NCI-H1694 treated with DMSO at 0.1 percent for 48 hours (cell line): ENCODE results near the gene KLHL22.
A peak's percentile ranks its signal among the peaks of the same experiment; 100 is the strongest.
"Not testable (repeated sequence)": the region's sequence is repeated elsewhere in the genome, so short reads cannot be mapped to it uniquely, and the experiment has no call there.

Source experiments
- DNase-seq: peaks from one replicate; lab custom pipeline; 2025; lab: John Stamatoyannopoulos, UW

The KLHL22 gene

DNA sequence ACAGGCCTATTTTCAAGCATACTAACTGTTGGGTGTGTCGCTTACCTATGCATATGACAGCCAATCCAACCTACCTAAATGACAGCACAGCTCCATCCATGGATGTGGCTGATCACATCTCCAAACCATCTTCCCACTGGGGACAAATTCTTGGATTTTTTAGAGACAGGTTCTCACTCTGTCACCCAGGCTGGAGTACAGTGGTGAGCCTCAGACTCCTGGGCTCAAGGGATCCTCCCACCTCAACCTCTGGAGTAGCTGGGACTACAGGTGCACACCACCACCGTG, 76.0 kb downstream of the KLHL22 start:
- no peak for DNase-seq

DNA sequence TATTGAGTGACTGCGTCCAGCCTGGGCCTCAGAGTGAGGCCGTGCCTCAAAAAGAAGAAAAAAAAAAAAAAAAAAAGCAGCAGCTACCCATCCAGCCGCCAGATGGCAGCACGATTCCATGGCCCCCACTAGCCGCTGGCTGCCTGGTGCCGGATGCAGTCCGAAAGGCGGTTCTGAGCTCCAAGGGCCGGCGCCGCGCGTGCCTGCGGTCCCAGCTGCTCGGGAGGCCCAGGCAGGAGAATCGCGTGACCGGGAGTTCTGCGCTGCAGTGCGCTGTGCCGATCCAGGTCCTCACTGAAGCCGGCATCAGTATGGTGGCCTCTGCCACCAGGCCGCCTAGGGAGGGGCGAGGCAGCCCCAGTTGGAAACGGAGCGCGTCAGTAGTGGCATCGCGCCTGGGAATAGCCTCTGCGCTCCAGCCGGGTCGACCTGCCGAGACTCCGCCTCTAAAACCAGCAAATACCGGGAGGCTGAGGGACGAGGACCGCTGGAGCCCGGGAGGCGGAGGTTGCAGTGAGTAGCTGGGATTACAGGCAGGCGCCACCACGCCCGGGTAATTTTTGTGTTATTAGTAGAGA, 77.3 kb downstream of the KLHL22 start:
- peak; percentile 38 for DNase-seq

DNA sequence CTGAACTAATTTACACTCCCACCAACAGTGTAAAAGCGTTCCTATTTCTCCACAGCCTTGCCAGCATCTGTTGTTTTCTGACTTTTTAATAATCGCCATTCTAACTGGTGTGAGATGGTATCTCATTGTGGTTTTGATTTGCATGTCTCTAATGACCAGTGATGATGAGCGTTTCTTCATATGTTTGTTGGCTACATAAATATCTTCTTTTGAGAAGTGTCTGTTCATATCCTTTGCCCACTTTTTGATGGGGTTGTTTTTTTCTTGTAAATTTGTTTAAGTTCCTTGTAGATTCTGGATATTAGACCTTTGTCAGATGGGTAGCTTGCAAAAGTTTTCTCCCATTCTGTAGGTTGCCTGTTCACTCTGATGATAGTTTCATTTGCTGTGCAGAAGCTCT, 79.9 kb downstream of the KLHL22 start:
- not testable (repeated sequence) for DNase-seq

DNA sequence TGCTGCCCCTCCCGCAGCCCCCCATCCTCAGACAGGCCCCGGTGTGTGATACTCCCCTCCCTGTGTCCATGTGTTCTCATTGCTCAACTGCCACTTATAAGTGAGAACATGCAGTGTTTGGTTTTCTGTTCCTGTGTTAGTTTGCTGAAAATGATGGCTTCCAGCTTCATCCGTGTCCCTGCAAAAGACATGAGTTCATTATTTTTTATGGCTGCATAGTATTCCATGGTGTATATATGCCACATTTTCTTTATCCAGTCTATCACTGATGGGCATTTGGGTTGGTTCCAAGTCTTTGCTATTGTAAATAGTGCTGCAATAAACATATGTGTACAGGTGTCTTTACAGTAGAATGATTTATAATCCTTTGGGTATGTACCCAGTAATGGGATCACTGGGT, 80.4 kb downstream of the KLHL22 start:
- DNase-seq = not testable (repeated sequence)

DNA sequence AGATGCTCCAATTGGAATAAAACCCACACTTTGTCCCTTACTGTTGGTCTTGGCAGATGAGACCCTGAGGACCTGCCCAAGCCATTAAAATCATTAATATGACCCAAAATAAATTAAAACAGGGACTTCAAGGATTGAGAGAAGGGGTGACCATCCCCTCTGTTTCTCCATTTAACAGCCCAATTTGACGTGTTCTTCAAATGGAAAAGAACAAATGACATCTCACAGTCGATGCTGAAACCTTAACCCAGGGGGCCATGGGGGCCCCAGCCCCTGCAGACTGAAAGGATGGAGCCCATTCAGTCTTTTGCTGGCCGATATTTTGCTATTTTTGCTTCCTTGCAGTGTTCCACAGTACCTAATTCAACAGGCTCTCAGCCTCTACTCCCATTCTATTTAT, 81.1 kb downstream of the KLHL22 start:
- no peak for DNase-seq

DNA sequence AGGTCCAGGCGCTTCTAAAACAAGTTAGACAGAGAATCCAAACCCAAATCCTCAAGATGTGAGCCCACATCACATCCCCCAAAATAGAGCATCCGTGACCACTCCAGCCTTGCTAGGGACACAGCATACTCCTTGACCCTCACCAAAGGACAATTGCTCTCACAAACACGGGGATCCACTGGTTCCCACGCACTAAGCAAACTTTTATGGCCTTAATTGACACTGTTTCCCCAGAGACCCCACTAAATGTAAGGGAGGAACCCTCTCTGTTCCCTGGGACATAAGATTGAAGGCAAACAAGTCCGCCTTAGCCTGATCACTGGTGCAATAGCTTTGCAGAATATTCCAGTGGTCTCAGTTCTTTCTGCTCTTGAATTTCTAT, 81.5 kb downstream of the KLHL22 start:
- DNase-seq = no peak

DNA sequence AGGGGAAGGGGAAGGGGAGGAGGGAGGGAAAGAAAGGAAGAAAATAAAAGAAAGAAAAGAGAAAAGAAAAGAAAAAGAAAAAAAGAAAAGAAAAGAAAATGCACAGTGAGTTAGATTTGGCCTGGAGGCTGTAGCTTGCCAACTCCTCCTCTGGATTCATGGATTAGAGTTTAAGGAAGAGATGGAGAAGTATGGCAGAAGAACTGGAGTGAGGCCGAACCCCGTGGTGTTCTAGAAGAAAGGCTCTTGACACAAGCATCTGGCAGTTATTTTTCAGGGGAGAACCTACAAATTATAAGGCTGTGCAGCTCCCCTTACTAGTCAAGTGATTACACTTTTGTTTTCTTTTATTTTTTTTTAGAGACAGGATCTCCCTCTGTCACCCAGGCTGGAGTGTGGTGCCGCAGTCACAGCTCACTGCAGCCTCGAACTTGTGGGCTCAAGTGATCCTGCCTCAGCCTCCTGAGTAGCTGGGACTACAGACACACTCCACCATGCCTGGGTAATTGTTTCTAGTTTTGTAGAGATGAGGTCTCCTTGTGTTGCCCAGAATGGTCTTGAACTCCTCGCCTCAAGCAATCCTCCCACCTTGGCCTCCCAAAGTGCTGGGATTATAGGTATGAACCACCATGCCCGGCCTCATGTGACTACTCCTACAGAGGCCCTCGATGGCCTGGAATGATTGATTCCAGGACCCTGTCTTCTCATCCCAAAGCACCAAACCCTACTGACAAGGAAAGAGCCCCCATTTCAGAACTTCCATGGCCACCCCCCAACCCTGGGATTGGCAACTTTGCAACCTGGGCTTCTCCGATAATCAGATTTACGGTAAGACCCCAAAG, 82.2 kb downstream of the KLHL22 start:
- no peak for DNase-seq

DNA sequence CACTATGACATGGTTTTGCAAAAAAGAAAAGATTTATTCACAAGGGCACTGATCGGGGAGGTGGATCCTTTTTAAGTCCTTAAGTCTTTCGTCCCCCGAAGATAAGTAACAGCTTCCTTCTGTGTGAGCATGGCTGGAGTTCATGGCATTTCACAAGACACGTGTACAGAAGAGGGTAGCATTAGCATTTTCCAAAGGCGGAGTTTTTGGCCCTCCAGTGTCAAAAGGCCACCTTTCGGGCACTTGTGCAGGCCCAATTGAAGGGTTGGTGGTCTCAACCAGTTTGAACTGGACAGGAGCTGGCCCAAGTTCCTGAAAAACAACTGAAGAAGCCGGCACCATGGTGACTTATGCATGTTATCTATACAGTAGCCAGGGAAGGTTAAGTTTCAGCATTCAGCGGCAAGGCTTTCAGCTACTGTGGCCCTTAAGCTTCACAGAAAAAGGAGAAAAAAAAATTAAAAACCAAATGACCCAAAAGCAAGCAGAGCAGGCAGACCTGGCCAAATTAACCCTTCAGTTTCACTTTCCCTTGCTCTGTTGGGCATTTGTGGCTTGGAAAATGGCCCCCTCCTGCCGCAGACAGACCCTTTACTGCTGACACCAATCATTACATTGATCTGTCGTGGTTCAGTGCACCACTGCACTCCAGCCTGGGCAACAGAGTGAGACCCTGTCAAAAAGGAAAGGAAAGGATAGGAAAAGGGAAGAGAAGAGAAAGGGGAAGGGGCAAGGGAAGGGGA, 83.0 kb downstream of the KLHL22 start:
- no peak for DNase-seq

DNA sequence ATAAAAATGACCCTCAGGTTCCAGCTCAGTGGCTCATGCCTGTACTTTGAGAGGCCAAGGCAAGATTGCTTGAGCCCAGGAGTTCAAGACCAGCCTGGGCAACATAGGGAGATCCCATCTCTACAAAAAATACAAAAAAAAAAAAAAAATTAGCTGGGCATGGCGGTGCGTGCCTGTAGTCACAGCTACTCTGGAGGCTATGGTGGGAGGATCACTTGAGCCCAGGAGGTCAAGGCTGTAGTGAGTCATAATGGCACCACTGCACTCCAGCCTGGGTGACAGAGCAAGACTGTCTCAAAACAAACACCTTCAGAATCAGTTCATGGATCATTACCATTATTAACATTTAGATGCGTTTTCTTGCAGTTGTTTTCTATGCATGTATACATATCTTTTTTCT, 86.2 kb downstream of the KLHL22 start:
- not testable (repeated sequence) for DNase-seq

DNA sequence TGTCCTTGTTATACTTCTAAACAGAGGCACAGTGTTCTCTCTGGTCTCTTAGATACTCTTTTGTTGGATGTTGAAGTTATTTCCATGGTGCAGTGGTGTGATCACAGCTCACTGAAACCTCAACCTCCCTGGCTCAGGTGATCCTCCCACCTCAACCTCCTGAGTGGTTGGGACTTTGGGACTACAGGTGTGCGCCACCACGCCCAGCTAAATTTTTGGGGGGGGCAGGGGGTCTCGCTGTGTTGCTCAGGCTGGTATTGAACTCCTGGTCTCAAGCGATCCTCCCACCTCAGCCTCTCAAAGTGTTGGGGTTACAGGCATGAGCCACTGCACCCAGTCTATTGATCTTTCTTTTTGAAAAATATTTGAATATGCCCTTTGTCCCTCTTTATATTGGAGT, 86.7 kb downstream of the KLHL22 start:
- no peak for DNase-seq

DNA sequence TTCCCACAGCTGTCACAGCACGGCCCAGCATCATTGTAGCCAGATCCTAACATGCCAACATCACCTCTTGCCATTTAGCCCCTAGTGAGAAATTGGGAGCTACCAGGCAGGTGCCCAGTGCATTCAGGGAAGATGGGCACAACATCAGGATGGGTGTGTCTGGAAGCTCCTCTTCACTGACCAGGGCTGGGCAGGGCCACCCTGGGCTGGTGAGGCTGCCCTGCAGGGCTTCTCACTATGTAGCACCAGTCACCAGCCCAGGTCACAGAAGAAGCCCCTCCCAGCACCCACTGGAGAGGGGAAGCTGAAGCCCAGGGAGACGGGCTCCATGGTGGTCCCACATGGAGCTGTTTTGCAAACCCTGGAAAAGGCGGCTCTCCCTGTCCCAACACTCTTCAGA, 87.8 kb downstream of the KLHL22 start:
- no peak for DNase-seq

DNA sequence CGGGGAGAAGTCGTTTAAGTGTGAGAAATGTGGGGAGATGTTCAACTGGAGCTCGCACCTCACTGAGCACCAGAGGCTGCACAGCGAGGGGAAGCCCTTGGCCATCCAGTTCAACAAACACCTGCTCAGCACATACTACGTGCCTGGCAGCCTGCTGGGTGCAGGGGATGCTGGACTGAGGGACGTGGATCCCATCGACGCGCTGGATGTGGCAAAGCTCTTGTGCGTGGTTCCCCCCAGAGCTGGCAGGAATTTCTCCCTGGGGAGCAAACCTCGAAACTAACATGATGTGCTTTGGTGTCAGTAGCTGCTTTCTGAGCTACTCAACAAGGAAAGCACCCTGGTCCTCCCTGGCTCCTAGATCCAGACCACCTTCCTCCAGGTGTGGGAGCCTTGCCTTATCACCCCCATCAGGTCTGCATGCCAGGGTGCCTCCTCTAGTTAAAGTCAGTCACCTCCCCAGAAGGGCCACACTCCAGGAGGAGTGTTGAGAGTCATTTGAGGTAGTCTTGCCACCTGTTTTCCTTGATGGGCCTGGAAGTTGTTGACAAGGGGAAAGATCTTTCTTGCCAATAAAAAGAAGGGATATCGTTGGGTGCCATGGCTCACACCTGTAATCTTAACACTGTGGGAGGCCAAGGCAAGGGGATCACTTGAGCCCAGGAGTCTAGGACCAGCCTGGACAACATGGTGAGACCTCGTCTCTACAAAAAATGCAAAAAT, 88.7 kb downstream of the KLHL22 start:
- no peak for DNase-seq

DNA sequence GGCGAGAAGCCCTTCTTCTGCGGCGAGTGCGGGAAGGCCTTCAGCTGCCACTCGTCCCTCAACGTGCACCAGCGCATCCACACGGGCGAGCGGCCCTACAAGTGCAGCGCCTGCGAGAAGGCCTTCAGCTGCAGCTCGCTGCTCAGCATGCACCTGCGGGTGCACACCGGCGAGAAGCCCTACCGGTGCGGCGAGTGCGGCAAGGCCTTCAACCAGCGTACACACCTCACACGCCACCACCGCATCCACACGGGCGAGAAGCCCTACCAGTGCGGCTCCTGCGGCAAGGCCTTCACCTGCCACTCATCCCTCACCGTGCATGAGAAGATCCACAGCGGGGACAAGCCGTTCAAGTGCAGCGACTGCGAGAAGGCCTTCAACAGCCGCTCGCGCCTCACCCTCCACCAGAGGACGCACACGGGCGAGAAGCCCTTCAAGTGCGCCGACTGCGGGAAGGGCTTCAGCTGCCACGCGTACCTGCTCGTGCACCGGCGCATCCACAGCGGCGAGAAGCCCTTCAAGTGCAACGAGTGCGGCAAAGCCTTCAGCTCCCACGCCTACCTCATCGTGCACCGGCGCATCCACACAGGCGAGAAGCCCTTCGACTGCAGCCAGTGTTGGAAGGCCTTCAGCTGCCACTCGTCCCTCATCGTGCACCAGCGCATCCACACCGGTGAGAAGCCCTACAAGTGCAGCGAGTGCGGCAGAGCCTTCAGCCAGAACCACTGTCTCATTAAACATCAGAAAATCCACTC, 89.5 kb downstream of the KLHL22 start:
- no peak for DNase-seq

DNA sequence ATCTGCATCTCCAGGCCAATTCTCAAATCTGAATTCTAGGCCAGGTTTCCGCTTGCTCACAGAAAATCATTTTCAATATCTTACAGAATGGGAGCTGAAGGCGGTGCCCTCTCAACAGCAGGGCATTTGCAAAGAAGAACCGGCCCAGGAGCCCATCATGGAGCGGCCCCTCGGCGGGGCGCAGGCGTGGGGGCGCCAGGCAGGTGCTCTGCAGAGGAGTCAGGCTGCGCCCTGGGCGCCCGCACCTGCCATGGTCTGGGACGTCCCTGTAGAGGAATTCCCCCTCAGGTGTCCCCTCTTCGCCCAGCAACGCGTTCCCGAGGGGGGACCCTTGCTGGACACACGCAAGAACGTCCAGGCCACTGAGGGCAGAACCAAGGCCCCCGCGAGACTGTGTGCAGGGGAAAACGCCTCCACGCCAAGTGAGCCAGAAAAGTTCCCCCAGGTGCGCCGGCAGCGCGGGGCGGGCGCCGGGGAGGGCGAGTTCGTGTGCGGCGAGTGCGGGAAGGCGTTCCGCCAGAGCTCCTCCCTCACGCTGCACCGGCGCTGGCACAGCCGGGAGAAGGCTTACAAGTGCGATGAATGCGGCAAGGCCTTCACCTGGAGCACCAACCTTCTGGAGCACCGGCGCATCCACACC, 90.2 kb downstream of the KLHL22 start:
- no peak for DNase-seq

DNA sequence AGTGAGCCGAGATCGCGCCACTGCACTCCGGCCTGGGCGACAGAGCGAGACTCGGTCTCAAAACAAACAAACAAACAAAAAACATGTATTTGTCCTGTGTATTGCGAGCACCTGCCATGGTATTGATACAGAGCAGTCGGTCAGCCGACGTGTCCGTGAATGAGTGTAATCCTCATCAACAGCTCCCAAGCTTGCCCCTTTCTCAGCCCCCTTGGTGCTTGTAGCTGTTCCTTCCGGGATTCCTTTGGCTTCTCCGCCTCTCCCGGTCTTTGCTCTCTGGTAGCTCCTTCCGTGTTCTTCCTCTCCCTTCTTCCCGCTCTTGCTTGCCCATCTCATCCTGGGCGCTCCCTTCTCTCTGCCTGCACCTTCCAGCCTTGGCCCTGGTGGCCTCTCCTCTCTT, 90.7 kb downstream of the KLHL22 start:
- DNase-seq = no peak

DNA sequence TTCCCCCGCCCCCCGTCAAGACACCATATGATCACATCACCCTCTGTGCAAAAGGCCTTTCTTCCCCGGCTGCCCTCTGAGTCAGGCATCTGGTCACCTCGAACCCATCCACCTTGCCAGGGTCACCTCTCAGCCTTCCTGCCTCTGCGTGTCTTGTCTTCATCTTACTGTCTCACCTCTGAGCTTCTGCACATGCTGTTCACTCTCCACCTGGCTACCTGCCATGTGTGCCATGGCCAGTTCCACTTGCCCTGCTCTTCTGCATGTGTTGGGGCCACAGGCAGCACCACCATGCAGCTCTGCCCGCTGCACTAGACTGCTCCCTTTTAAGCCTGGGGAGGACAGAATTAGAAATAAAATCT, 91.8 kb downstream of the KLHL22 start:
- DNase-seq = no peak

DNA sequence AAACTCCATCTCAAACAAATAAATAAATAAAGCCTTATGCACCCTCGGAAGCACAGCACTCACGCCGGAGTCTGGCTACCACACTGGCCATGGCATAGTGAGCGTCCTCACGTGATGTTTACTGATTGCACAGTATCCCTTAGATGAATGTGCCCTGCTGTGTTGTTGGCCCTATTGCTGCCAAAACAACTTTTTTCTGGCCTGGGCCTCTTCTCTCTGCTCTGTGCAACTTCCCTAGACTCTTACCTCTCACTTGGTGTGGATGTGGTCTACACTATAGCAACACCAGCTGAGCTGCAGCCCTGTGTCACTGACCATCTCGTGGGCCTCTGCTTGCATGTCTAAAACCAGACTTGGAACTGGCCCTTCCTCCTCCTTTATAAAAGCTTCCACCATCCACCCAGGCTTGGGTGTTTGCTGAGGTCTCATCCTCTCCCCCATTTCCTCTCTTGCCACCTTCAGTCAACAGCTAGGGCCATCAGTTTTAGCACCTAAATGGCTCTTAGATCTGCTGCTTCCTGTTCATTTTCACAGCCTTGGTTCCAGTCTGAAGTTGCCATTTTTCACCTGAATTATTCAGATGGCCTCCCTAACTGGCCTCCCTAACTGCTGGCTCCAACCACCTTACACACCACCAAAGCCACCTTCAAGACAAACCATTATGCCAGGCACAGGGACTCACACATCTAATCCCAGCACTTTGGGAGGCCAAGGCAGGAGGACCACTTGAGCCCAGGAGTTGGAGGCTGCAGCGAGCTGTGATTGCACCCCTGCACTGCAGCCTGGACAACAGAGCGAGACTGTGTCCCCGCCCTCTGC, 92.4 kb downstream of the KLHL22 start:
- no peak for DNase-seq

DNA sequence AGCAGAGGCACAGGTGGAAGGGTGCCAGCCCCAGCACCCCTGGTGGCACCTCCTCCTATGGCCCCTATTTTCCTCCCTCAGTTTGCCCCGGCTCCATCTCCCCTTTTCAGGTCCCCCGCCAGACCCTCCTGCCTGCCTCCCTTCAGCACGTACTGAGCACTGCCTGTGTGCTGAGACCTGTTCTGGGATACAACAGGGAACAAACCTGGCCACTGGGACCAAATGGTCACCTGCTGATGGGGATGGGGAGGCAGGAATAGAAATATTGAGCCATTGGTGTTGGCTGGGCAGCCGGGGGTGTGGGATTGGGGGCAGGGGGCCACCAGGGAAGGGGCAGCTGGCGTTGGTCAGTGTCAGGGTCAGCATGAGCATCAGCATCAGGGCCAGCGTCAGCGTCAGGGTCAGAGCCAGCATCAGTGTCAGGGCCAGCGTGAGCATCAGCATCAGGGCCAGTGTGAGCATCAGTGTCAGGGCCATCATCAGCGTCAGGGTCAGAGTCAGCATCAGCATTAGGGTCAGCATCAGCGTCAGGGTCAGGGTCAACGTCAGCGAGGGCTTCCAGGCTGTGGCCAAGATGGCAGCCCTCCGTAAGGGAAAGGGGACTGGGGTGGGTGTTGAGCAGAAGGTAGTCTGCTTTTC, 94.1 kb downstream of the KLHL22 start:
- no peak for DNase-seq

DNA sequence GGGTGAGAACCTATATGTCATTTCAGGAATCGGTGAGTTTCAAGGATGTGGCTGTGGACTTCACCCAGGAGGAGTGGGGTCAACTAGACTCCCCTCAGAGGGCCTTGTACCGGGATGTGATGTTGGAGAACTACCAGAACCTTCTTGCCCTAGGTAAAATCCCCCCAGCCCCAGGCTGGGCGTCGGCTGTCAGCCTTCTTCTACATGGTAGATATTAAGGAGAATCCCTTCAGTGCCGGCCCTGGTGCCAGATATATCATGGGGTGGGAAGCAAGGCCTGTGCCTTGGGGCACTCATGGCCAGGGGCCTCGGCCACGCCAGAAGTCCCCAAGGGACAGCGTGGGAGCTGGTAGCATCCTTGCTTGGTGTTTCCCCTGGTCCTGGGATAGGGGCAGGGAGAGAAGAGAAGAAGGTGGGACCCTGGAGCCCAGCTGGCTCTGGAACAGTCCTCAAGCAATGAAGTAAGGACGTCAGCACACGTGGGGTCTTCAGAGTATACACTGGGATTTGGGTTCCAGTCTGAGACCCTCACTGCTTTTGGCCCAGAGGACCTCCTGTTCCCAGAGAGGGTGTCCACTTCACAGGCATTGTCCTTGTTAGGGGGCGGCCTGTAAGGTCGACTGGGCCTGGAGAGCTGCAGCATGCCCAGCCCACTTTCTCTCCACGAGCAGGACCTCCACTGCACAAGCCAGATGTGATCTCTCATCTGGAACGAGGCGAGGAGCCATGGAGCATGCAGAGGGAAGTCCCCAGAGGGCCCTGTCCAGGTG, 94.8 kb downstream of the KLHL22 start:
- no peak for DNase-seq
